Mucosa of stomach (tissue), 1 donor: ENCODE results near the gene ID1.
"Not testable (repeated sequence)": the region's sequence is repeated elsewhere in the genome, so short reads cannot be mapped to it uniquely, and the experiment has no call there.

Experiments
- H3K27me3 ChIP-seq: one replicate; pipeline ENCODE4 v1.7.0; 2013; ENCODE audit warnings: mild to moderate bottlenecking, low read length; ENCODE audit not compliant: control insufficient read depth, insufficient read depth
- H3K36me3 ChIP-seq: one replicate; pipeline ENCODE4 v1.7.0; 2013; ENCODE audit warnings: low read length; ENCODE audit not compliant: control insufficient read depth, insufficient read depth
- H3K4me1 ChIP-seq: one replicate; pipeline ENCODE4 v1.7.0; 2013; ENCODE audit warnings: mild to moderate bottlenecking, low read length; ENCODE audit not compliant: control insufficient read depth, insufficient read depth
- H3K4me3 ChIP-seq: one replicate; pipeline ENCODE4 v1.7.0; 2013; ENCODE audit warnings: low read length
- H3K9ac ChIP-seq: one replicate; pipeline ENCODE4 v1.7.0; 2013; ENCODE audit warnings: mild to moderate bottlenecking, low read length, moderate library complexity
- H3K9me3 ChIP-seq: one replicate; pipeline ENCODE4 v1.7.0; 2013; ENCODE audit warnings: mild to moderate bottlenecking, low read length, moderate library complexity; ENCODE audit not compliant: control insufficient read depth
- donor health status: Pancreatic carcinoma.

The ID1 gene

DNA sequence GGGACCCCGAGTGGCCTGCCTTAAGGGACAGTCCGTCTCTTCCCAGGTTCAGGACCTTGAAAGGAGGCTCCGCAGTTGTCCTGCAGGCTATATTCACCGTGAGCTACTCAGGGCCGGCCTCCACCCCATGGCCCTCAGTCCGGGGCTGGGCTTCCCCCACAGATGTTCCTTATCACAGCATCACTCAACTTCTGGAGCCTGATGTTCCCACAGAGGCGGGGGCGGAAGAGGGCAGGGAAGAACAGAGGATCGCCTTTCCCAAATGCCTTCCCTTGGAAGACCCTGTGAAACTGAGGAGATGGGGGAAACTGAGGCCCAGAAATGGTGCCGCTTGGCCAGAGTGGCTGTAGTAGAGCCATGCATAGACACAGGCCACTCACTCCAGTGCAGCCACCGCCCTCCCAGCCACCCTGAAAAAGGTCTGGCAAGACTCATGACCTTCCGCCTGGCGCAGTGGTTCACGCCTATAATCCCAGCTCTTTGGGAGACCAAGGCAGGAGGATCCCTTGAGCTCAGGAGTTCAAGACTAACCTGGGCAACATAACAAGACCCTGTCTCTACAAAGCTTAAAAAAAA is 28.3 kb downstream of the ID1 start:
- Histone ChIP-seq H3K9me3 (no peaks in the 10 kb centered on the region), H3K27me3 (peaks cover 10% of the 10 kb centered on the region), H3K9ac (no peak overlapping the region), H3K36me3 (no peaks in the 10 kb centered on the region), H3K4me3 (no peak overlapping the region), H3K4me1 (no peaks in the 10 kb centered on the region)

DNA sequence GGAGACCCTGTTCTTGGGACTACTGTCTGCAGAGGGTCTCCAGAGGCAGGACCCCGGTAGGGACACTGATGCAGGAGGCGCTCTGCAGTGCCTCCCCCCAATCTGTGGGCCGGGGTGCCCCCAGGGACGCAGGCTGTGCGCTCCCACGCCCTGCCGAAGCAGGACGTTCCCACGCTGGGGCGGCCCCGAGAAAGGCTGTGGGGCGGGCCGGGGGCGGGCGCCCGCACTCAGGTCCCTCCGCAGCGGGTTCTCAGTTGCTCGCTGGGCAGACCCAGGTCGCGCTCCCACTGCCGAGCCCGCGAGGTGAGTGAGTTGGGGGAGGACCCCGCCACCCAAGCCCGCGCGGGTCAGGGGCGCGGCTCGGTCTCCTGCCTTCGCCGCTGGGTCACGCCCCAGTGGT is 32.6 kb downstream of the ID1 start, which contains the start of gene COX4I2:
Gene COX4I2, plus strand, starts transcription at position 253 of the 400 bp plus-strand sequence. CDS start 1,106 bp downstream, outside the sequence.
- Histone ChIP-seq H3K36me3 (no peaks in the 10 kb centered on the region), H3K9ac (no peak within 1 kb of the TSS), H3K27me3 (peaks cover 14% of the 10 kb centered on the region), H3K9me3 (no peaks in the 10 kb centered on the region), H3K4me1 (no peaks in the 10 kb centered on the region), H3K4me3 (no peak within 1 kb of the TSS)

DNA sequence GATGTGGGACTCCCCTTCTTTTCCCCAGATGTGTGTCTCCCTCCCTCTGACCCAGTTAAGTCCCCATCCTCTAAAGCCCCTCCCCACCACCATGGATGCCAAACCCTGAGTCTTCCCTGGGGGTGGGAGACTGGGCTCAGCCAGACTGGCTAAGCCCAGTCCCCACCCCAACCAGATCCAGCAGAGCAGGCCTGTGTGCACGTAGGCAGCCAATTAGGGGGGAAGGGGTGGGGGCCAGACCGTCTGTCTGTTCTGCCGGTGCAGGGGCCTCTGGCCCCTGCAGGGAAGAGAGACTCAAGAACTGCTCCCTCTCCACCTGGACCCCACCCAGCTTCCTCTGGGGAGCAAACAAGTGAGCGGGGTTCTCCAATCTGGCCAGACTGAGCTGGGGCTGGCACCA is 33.2 kb downstream of the ID1 start:
- no peak overlapping the region for H3K4me3 ChIP-seq

DNA sequence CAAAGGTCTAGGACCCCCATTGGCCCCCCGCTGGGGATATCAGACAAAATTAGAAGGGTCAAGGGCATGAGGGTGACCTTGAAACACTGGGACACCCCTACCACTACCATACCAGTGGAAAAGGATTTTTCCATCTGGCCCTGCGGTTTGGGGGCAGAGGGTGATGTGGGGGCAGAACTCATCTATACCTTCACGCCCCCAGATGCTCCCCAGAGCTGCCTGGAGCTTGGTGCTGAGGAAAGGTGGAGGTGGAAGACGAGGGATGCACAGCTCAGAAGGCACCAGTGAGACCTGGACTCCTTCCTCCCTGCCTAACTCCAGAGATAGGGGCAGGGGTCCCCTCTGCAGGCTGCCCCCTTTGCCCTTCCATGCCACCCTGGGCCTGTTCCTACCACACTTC is 33.7 kb downstream of the ID1 start:
- H3K27me3 ChIP-seq = peaks cover 14% of the 10 kb centered on the region
- H3K36me3 ChIP-seq = no peaks in the 10 kb centered on the region
- H3K9me3 ChIP-seq = no peaks in the 10 kb centered on the region
- H3K9ac ChIP-seq = no peak overlapping the region
- no peak overlapping the region for H3K4me3 ChIP-seq
- no peaks in the 10 kb centered on the region for H3K4me1 ChIP-seq

More for the DNA sequence above, 33.2 kb downstream of the ID1 start:
- Histone ChIP-seq H3K36me3 (no peaks in the 10 kb centered on the region), H3K9ac (no peak overlapping the region), H3K4me1 (no peaks in the 10 kb centered on the region), H3K9me3 (no peaks in the 10 kb centered on the region), H3K27me3 (peaks cover 14% of the 10 kb centered on the region)

DNA sequence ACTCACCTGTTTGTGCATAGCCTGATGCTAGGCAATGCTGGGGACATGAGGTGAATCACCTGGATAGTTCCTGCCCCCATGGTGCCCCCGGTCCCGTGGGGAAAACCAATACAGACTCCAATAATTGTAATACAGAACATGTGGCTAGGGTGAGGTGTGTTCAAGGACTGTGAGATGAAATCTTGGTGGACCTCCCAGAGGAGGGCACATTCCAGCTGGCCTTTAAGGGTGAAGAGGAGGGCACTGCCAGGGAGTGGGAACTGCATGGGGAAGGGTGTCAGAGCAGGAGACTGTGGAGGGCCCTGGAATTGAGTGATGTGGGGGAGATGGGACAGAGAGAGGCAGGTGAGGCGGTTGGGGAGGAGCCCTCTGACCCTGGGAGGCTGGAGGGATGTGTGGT is 35.2 kb downstream of the ID1 start:
- no peaks in the 10 kb centered on the region for H3K9me3 ChIP-seq
- H3K9ac ChIP-seq = no peak overlapping the region
- H3K4me3 ChIP-seq = no peak overlapping the region
- no peaks in the 10 kb centered on the region for H3K4me1 ChIP-seq
- no peaks in the 10 kb centered on the region for H3K36me3 ChIP-seq
- H3K27me3 ChIP-seq = peaks cover 14% of the 10 kb centered on the region

DNA sequence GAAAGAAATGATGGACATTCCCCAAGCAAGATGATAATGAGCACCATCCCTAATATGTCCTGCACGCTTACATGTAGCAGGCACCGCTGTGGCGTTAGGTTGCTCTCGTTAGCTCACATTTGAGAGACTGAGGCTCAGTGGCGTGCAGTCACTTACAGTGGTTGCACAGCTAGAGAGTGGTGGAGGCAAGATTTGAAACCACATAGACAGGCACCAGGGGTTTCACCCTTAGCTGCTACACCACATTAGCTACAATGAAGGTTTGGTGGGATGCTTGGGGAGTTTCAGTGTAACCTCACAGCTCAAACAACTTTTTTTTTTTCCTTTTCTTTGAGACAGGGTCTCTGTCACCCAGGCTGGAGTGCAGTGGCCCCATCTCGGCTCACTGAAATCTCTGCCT is 36.3 kb downstream of the ID1 start:
- H3K9ac ChIP-seq = no peak overlapping the region
- no peaks in the 10 kb centered on the region for H3K36me3 ChIP-seq
- peaks cover 14% of the 10 kb centered on the region for H3K27me3 ChIP-seq
- H3K9me3 ChIP-seq = no peaks in the 10 kb centered on the region
- H3K4me3 ChIP-seq = no peak overlapping the region
- H3K4me1 ChIP-seq = no peaks in the 10 kb centered on the region

DNA sequence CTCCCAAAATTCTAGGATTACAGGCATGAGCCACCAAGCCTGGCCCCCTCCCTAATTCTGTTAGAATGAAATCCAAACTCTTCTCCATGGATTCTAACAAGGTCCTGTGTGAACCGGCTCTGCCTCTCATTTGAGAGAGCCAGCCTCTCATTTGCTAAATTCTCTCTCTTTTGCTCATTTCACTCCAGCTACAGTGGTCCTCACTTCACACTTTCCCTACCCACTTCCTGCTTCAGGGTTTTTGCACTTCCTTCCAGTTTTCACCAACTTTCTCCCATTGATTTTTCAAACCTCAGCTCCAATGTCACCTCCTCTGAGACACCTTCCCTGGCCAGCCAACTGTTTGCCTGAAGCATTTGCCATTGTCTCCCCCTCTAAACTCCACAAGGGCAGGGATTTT is 37.7 kb downstream of the ID1 start:
- H3K9ac ChIP-seq = no peak overlapping the region
- no peaks in the 10 kb centered on the region for H3K36me3 ChIP-seq
- peaks cover 10% of the 10 kb centered on the region for H3K27me3 ChIP-seq
- no peak overlapping the region for H3K4me3 ChIP-seq
- H3K9me3 ChIP-seq = no peaks in the 10 kb centered on the region
- no peaks in the 10 kb centered on the region for H3K4me1 ChIP-seq

DNA sequence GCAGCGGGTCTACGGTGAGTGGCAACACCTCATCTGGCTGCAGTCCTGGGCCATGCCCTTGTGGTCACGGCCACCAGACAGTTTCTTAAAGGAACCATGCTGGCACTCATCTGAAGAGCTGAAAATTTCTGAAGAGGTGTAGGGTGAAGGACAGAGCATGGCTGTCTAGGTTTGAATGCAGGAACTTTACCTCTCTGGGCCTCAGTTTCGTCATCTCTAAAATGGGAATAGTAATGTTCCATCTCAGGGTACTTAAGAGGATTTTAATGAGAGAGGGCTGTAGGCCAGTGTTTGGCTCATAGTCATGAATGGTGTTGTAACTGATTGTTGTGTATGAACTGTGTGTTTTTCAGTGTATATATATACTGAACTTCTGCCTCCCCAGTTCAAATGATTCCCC is 38.4 kb downstream of the ID1 start:
- Histone ChIP-seq H3K9ac (no peak overlapping the region), H3K4me3 (no peak overlapping the region), H3K36me3 (no peaks in the 10 kb centered on the region), H3K9me3 (no peaks in the 10 kb centered on the region), H3K4me1 (no peaks in the 10 kb centered on the region), H3K27me3 (peaks cover 5% of the 10 kb centered on the region)

DNA sequence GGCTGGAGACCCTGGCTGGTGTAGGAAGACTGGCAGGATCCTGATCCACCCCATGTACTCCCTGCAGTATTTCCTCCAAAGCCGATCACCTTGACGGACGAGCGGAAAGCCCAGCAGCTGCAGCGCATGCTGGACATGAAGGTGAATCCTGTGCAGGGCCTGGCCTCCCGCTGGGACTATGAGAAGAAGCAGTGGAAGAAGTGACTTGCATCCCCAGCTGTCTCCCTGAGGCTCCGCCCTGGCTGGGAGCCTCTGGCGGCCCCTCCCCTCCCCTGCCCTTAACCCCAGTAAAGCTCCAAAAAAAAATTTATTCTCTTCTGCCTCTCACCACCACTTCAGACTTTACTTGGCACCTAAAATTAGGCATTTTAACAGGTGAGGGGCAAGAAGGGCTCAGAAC is 39.6 kb downstream of the ID1 start:
- Histone ChIP-seq H3K9me3 (no peaks in the 10 kb centered on the region), H3K36me3 (no peaks in the 10 kb centered on the region), H3K4me3 (no peak overlapping the region), H3K27me3 (no peaks in the 10 kb centered on the region), H3K4me1 (no peaks in the 10 kb centered on the region), H3K9ac (no peak overlapping the region)

DNA sequence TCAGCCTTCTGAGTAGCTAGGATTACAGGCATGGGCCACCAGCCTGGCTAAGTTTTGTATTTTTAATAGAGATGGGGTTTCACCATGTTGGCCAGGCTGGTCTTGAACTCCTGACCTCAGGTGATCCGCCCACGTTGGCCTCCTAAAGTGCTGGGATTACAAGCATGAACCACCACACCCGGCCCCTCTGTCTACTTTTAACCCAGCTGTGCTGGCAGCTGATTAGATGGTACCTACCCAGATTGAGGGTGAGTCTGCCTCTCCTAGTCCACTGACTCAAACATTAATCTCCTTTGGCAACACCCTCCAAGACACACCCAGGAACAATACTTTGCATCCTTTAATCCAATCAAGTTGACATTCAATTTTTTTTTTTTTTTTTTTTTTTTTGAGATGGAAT is 43.0 kb downstream of the ID1 start:
- not testable (repeated sequence) for H3K4me1 ChIP-seq

DNA sequence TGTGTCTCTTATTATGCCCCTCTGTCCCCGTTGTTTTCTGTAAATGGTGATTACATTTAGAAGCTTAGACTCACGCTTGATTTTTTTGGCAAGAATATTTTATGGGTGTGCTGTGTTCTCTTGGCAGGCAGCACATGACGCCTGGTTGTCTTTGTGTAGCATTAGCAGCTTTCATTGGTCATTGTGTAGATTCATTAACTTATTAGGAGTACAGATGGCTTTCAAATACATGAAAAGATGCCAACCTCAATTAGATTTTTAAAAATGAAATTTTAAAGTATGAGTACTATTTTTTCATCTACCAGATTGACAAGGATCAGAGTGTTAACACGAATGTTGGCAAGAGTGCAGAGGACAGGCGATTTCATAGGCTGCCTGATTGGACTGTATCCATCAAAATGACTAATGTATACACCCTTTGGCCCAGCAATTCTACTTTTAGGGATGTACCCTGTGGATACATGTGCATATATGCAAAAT is 47.9 kb downstream of the ID1 start:
- H3K9ac ChIP-seq = no peak overlapping the region

More for the DNA sequence above, 43.0 kb downstream of the ID1 start:
- not testable (repeated sequence) for H3K9me3 ChIP-seq, H3K4me3 ChIP-seq, H3K9ac ChIP-seq, H3K27me3 ChIP-seq, H3K36me3 ChIP-seq

DNA sequence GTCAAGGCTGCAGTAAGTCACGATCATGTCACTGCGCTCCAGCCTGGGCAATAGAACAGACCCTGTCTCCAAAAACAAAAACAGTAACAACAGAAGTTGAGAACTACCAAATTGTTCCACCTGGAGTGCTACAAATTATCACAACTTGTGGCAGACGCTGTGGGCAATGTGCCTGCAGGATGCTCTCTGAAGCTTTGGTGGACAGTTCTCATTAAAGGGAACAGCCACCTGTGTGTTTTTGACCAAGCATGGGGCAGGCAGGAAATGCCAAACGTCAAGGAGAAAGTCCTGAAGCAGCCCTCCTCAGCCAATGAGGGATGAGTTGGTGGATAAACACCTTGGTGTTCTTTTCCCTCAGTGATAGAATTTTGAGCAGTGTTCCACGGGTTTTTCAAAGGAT is 48.5 kb downstream of the ID1 start:
- H3K27me3 ChIP-seq = no peaks in the 10 kb centered on the region
- H3K36me3 ChIP-seq = no peaks in the 10 kb centered on the region
- no peaks in the 10 kb centered on the region for H3K4me1 ChIP-seq
- no peaks in the 10 kb centered on the region for H3K9me3 ChIP-seq
- H3K9ac ChIP-seq = no peak overlapping the region
- H3K4me3 ChIP-seq = no peak overlapping the region

More for the DNA sequence above, 47.9 kb downstream of the ID1 start:
- H3K4me1 ChIP-seq = no peaks in the 10 kb centered on the region
- no peaks in the 10 kb centered on the region for H3K9me3 ChIP-seq
- H3K4me3 ChIP-seq = no peak overlapping the region
- H3K27me3 ChIP-seq = no peaks in the 10 kb centered on the region
- no peaks in the 10 kb centered on the region for H3K36me3 ChIP-seq

DNA sequence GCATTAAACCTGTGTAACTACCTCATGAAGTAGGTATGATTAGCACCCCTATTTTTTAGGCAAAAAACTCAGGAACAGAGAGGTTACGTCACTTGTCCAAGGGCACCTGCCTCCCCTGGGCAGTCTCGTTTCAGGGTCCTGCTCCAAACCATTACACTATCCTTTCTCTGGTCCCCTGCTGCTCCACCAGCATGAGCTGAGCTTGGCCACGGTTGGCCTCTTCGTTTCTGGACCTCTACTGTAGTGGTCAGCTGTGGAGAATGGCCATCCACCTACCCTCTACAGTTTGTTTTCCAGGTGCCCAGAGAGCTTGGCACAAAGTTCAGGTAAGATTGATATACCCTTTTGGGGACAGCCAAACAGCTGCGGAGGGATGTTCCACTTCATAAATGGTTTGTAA is 49.4 kb downstream of the ID1 start:
- Histone ChIP-seq H3K36me3 (no peaks in the 10 kb centered on the region), H3K4me1 (no peaks in the 10 kb centered on the region), H3K9me3 (no peaks in the 10 kb centered on the region), H3K9ac (no peak overlapping the region), H3K27me3 (no peaks in the 10 kb centered on the region), H3K4me3 (no peak overlapping the region)
